Muscle of arm (tissue), 12 donors: Measurements from ENCODE around the gene ELF1. TPM values are rescaled to one million over a fixed set of nuclear protein-coding genes. Genes with fewer than 3 reads are reported as not detected.
"Not testable (repeated sequence)": the region's sequence is repeated elsewhere in the genome, so short reads cannot be mapped to it uniquely, and the experiment has no call there.

Experiments
- DNase-seq: peaks from one replicate; pipeline ENCODE4 v3.0.0-alpha.2; 2013
- polyA plus RNA-seq, 12 donors: library from polyadenylated mRNA; unstranded; fragments of 120-200 nt; gene quantifications; one replicate each; pipeline ENCODE4 v1.2.1, GENCODE V29; 2013; ENCODE audit not compliant: insufficient read length in 12 of 12

The ELF1 gene
- polyA plus RNA-seq, 12 donors = 25.2 to 69.6 (median 29.9) TPM; not detected in 1

GRCh38 chr13:40983725-40984667, 35.1 kb downstream of the ELF1 start:
- DNase-seq = no peak

GRCh38 chr13:40983259-40983658, 35.9 kb downstream of the ELF1 start:
- no peak for DNase-seq

- peak; percentile 48 for DNase-seq
These were observed 36.3 kb downstream of the ELF1 start for GRCh38 chr13:40982772-40983171.

- DNase-seq = no peak
These were observed 37.2 kb downstream of the ELF1 start for GRCh38 chr13:40981949-40982348.

- no peak for DNase-seq
These were observed 37.8 kb downstream of the ELF1 start for GRCh38 chr13:40981361-40981760.

GRCh38 chr13:40980461-40980860, 38.7 kb downstream of the ELF1 start:
- DNase-seq = no peak

- no peak for DNase-seq
These were observed 39.9 kb downstream of the ELF1 start for GRCh38 chr13:40979232-40979631.

- not testable (repeated sequence) for DNase-seq
These were observed 41.0 kb downstream of the ELF1 start for GRCh38 chr13:40978109-40978508.

- DNase-seq = no peak
These were observed 43.7 kb downstream of the ELF1 start for GRCh38 chr13:40975441-40975840.

- DNase-seq = no peak
These were observed 44.4 kb downstream of the ELF1 start for GRCh38 chr13:40974460-40975407.

GRCh38 chr13:40973409-40973808, 45.7 kb downstream of the ELF1 start:
- no peak for DNase-seq

GRCh38 chr13:40971321-40971720, 47.8 kb downstream of the ELF1 start:
- DNase-seq = no peak

- DNase-seq = no peak
These were observed 48.3 kb downstream of the ELF1 start for GRCh38 chr13:40970803-40971202.

- no peak for DNase-seq
These were observed 49.8 kb downstream of the ELF1 start for GRCh38 chr13:40969169-40969901.

- no peak for DNase-seq
These were observed 50.6 kb downstream of the ELF1 start for GRCh38 chr13:40968416-40969000.

- DNase-seq = no peak
These were observed 52.8 kb downstream of the ELF1 start for GRCh38 chr13:40966298-40966697.

- no peak for DNase-seq
These were observed 55.2 kb downstream of the ELF1 start for GRCh38 chr13:40963927-40964326.

- DNase-seq = no peak
These were observed 57.3 kb downstream of the ELF1 start for GRCh38 chr13:40961826-40962225.

- no peak for DNase-seq
These were observed 57.9 kb downstream of the ELF1 start for GRCh38 chr13:40961214-40961613.

- DNase-seq = no peak
These were observed 58.4 kb downstream of the ELF1 start for GRCh38 chr13:40960716-40961115.

GRCh38 chr13:40958655-40959054, 60.5 kb downstream of the ELF1 start:
- DNase-seq = no peak
